NCI-H2107 treated with DMSO at 0.1 percent for 48 hours (cell line): ENCODE measurements around the gene PATE4.
"Not testable (repeated sequence)": the region's sequence is repeated elsewhere in the genome, so short reads cannot be mapped to it uniquely, and the experiment has no call there.

ENCODE experiments used
- DNase-seq: peaks from one replicate; lab custom pipeline; 2025; ENCODE audit not compliant: unreplicated experiment; lab: John Stamatoyannopoulos, UW

Gene PATE4, protein sequence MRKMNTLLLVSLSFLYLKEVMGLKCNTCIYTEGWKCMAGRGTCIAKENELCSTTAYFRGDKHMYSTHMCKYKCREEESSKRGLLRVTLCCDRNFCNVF

DNA sequence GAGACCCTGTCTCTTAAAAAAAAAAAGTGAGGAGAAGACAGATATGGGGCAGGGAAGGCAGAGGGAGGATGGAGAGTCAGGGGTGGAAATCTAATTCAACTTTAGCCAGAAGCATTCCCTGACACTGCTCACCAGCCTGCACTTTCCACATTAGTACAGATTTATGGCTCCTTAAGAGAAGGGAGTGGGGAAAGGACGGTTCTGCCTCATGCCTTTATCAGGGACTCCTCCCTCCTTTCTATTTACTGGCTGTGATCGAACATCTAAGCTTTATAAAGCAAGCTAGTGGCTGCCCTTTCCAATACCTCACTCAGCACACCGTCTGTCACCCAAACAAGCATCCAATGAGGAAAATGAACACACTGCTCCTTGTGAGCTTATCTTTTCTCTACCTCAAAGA lies at the start of gene PATE4:
Gene PATE4 (plus strand): TSS at position 301 of the 400 bp plus-strand sequence. CDS start 44 bp downstream, at position 345.
- no peak for DNase-seq

DNA sequence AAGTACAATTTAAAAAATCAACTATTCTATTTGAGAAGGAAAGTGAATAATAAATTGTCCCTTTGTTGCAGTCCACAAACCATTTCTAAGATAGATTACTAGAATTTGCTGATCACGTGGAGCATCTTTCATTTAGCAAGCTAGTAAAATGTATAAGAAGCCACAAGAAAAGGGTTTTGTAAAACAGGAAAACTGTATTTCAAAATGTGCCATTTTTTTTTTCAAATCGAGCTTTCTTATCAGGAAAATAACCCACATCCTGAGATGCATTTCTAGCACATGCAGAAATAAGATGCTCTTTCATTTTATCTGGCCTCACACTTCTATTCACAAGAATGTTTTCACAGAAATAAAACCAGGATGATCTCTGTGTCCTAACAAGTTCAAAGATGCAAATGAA lies 48.4 kb upstream of the PATE4 start:
- no peak for DNase-seq

DNA sequence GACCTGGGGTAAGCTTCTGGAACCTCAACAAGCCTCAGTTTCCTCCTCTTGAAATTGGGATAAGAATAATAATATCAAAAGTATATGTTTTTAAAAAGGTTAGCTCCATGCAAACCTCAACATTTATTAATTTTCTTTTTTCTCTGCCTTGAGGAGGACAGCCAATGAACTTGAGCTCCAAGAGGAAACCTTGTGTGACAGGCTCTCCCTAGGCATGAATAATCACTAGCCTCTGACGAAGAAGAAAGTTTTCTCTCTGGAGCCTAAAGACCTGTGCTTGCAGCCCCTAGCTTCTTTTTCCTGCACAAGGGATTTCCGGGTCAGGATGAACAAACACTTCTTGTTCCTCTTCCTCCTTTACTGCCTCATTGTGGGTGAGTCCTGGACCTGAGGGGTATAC lies 45.3 kb upstream of the PATE4 start, which contains the start of gene PATE3:
Gene PATE3 (plus strand): TSS at position 301 of the 400 bp plus-strand sequence. CDS start 25 bp downstream, at position 326.
- DNase-seq = no peak

DNA sequence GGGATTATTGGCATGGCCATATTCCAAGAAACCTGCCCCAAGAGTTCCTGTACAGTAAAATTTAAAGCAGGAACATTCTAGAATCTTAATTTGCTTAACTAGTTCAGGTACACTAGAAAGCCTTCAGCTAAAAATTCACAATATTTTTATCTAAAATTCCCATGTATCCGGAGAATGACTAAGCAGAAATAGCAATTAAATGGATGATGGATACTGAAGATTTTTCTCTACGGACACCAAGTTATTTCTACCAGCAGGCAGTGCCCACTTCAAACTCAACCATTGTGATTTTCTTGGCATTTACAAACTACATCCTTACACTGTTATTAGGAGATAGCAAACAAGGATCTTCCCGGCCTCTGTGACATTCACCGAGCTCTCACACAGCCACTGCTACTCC lies 42.3 kb upstream of the PATE4 start:
- DNase-seq = no peak

DNA sequence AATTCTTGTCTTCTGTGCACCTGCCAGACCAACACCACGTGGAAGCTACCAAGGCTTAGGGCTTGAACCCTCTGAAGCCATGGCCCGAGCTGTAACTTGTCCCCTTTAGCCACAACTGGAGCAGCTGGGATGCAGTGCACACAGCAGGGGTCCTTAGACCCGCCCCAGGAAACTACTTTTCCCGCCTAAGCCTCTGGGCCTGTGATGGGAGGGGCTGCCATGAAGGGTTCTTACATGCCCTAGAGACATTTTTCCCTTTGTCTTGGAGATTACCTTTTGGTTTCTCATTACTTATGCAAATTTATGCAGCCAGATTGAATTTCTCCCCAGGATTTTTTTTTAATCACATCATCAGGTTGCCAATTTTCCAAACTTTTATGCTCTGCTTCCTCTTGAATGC lies 35.5 kb upstream of the PATE4 start:
- DNase-seq = no peak

DNA sequence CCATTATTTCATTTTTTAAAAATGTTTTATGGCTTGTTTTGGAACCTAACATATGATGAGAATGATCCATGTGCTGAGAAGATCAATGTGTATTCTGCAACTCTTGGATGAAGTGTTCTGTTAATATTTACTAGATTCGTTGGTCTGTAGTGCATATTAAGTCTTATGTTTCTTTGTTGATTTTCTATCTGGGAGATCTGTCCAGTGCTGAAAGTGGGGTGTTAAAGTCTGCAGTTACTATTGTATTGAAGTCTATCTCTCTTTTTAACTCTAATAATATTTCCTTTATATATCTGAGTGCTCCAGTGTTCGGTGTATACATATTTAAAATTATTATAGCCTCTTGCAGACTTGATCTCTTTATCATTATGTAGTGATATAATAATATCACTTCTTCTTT lies 33.3 kb upstream of the PATE4 start:
- no peak for DNase-seq

DNA sequence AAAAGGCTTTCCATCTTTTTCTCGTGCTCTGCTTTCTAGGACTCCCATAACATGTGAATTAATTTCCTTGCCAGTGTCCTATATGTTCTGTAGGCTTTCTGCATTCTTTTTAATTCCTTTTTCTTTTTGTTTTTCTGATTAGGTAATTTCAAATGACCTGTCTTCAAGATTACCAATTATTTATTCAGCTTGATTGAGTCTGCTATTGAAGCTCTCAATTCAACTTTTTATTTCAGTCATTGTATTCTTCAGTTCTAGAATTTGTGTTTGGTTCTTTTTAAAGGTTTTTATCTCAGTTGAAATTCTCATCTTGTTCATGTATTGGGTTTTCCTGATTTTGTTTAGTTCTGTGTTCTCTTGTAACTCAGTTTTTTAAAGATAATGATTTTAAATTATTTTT lies 30.7 kb upstream of the PATE4 start:
- no peak for DNase-seq

DNA sequence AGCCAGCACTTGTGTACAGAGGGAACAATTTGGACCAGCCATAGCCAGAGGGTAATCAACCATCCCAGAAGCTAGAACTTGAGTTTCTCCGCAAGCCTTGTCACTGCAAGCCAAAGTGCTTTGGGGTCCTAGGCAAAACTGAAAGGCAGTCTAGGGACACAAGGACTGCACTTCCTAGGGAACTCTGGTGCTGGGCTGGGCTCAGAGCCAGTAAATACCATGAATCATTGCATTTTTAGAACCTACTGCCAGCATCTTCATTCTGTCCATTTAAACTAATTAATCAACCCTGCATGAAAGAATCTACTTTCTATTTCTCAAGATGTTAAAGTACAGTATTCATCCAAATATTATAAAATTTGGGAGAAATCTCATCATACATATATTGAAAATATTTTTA lies 25.2 kb upstream of the PATE4 start:
- DNase-seq = no peak

DNA sequence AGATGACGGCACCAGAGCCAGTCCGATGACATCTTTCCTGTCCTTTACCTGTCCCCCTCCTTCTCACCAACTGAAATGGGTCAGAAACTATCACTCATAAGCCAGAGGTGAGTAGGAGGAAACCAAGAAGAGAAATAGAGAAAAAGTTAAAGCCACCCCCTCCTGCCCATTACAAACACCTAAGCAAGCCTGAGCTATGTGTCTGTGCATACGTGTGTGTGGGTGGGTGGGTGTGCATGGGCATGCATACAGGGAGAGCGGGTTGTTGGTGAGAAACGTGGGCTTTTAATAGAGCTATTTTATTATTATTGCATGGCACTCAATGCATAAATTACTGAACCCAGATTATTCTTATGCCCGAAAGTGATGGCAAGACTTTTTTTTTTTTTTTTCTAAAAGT lies 2.6 kb downstream of the PATE4 start:
- DNase-seq = no peak

DNA sequence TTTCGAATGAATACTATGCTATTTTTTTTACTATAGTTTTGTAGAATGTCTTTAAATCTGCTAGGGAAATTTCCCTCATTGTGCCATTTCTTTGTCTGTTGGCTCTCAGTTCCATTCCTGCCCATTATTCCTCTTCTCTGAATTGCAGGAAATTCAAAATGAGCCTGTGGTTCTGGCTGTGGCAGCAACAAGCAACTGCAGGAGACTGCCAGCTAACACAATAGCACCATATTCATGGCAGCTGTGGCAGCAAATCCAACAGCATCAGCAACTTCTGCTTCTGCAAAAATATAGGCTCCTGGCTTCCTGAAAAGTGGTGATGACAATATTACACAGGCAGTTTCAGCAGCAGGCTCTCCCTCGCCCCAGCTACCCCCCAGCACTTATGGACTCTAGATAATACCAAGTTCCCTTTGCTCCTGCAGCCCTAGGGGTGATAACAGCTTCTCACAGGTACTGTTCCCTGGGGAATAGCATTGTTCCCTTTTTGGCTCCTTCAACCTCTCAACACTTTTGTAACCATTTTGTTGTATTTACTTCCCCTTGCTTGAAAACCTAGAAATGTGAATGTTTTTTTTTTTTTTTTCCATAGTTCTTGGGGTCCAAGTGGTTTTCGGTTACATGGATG lies 9.3 kb downstream of the PATE4 start:
- DNase-seq = no peak

DNA sequence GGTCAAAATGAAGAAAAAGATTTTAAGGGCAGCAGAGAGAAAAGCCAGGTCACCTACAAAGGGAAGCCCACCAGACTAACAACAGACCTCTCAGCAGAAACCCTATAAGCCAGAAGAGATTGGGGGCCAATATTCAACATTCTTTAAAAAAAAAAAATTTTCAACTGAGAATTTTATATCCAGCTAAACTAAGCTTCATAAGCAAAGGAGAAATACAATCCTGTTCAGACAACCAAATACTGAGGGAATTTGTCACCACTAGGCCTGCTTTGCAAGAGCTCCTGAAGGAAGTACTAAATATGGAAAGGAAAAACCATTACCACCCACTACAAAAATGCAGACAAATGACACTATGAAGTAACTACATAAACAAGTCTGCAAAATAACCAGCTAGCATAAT lies 13.1 kb downstream of the PATE4 start:
- DNase-seq = no peak

DNA sequence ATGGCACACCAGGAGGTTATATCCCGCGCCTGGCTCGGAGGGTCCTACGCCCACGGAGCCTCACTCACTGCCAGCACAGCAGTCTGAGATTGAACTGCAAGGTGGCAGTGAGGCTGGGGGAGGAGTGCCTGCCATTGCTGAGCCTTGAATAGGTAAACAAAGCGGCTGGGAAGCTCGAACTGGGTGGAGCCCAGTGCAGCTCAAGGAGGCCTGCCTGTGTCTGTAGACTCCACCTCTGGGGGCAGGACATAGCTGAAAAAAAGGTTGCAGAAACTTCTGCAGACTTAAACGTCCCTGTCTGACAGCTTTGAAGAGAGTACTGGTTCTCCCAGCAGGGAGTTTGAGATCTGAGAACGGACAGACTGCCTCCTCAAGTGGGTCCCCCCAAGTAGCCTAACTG lies 24.6 kb downstream of the PATE4 start:
- not testable (repeated sequence) for DNase-seq

DNA sequence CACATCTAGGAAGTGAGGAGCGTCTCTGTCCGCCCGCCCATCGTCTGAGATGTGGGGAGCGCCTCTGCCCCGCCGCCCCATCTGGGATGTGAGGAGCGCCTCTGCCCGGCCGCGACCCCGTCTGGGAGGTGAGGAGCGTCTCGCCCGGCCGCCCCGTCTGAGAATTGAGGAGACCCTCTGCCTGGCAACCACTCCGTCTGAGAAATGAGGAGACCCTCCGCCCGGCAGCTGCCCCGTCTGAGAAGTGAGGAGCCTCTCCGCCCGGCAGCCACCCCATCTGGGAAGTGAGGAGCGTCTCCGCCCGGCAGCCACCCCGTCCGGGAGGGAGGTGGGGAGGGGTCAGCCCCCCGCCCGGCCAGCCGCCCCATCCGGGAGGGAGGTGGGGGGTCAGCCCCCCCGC lies 29.7 kb downstream of the PATE4 start:
- DNase-seq = not testable (repeated sequence)

DNA sequence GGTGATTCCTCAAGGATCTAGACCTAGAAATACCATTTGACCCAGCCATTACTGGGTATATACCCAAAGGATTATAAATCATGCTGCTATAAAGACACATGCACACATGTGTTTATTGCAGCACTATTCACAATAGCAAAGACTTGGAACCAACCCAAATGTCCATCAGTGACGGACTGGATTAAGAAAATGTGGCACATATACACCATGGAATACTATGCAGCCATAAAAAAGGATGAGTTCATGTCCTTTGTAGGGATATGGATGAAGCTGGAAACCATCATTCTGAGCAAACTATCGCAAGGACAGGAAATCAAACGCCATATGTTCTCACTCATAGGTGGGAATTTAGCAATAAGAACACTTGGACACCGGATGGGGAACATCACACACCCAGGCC lies 32.2 kb downstream of the PATE4 start:
- DNase-seq = not testable (repeated sequence)

DNA sequence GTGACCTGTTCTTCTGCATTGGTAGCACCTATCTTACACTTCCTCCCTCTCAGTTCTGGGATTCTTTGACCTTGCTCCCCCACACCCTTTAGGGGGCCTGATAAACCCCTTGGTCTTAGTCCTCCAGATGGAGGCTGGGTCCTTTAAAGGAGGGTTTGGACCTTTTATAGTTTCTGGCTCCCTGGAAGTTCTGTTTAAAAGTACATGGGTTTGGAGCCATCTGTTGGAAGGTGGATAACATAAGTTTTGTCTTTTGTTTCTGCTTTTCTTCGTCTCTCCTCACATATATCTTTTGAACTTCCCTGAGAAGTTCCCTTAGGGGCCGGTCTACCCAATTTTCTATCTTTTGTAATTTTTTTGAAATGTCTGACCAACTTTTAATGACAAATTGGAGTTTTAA lies 36.4 kb downstream of the PATE4 start:
- no peak for DNase-seq

DNA sequence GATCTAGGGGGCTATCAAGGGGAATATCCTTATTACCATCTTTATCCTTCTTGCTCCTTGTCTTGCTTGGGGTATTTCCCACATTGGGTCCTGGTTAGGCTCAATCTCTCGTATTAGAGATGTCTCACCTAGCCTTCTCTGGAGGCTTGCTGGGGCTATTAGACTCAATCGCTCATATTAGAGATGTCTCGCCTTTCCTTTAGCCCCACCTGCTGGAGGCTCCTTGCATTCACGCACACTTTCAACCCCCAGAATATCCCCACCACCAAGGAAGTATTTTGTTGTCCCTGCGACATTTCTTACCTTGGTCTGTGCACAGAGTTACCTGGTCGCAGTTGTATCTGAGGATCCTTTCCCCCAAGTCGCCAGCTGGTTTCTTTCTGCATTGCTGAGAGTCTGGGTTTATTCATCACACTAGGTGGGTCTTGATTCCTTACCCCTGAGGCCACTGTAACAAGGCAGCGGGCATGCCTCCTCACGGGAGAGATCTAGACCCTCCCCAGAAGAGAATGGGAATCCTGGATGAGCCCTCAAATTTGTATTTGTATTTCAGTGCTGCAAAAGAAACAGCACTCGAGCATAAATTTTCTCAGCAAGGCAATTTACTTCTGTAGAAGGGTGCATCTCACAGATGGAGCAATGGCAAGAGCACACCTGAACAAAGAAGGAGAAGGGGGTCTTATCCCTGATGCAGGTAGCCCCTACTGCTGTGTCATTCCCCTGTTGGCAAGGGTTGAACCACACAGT lies 38.4 kb downstream of the PATE4 start:
- no peak for DNase-seq

DNA sequence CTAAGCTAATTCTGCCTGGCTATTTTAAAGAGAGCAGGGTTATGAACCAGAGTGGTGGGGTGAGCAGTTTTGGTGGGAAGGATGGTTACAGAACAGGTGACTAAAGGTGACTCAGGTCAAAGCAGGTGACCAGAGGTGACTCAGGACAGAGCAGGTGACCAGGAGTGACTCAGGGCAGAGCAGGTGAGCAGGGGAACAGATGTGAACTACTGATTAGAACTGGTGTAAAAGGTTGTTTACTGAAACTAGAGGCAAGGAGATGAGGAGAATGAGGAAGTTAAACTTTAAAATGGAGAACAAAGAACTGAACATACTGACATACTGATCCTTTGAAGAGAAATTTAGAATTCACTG lies 39.0 kb downstream of the PATE4 start:
- DNase-seq = no peak

DNA sequence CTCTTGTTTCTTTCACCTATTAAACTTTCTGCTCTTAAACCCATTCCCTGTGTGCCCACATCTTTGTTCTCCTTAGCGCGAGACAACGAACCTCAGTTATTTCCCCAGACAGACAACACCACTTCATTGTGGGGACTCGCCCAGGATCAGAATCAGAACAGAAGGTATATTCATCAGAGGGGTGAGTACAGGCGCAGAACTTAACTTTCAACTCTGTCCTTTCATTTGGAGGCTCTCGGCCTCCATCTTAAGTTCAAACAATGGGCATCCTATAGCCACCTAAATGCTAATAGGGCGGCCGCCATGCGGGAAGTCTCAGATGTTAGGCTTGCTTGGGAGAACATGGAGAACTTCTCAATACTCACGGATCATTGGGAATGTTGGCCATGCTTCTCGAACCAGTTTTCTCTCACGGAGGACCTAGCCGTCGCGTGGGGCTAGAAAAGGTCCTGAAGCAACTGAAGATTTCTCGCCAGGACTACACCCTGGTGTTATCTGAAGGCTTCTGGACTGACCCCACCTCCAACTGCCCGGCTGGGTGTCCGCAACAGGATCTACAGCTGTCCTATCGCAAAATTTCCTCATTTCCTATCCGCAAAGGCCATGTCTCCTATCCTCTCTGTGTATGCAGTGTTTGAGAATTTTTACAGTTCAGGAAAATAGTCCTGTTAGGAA lies 40.9 kb downstream of the PATE4 start:
- DNase-seq = no peak

DNA sequence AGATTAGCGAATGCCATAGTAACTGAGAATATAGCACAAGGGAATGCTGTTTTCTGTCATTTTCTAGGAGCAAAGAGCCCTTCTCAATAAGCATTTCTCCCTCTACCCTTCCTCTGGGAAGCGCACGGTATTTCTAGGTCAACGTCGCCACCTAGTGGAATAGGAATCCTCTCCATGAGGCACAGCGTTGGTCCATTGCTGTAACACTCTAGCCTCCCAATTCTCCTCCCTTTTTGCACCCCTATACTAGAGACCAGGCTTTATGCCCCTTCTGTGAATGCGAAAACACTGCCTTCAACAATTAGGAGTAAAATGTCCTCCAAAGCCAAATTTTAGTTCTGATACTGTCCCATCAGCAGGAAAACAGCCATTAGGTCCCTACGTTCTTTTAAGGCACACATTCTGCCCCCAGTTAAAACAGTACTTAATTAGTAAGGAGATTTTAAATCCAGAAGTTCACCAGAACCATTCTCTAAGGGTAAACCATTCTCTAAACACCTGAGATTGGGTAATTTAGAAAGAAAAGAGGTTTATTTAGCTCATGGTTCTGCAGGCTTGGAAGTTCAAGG lies 41.5 kb downstream of the PATE4 start:
- peak; percentile 52 for DNase-seq

DNA sequence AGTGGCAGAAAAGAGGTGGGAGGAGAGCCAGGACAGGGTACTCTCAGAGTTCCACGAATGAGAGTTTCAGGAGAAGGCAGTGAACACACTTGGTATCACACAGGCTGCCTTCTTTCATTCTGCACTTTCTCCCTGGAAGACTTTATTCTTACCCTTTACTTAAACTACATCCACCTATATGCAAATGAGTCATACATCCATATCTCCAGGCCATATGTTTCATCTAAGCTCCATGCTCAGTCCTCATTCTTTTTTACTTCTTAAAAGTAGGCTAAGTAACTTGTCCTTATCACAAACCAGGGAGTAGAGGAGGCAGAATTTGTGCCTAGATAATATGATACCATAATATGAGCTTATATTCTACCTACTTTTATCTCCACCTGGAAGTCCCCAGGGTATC lies 48.2 kb downstream of the PATE4 start:
- no peak for DNase-seq

DNA sequence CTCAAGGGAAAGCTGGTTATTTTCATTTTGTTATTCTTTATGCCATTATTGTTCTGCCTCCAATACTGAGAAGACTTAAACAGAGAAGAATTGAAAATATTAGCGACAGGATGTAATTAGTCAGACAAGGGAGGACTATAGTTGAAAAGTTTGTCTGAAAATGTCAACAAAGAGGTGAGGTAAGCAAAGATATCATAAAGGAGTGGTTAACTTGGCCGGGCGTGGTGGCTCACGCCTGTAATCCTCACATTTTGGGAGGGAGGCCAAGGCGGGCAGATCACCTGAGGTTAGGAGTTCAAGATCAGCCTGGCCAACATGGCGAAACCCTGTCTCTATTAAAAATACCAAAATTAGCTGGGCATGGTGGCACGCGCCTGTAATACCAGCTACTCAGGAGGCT lies 50.3 kb downstream of the PATE4 start:
- DNase-seq = no peak

DNA sequence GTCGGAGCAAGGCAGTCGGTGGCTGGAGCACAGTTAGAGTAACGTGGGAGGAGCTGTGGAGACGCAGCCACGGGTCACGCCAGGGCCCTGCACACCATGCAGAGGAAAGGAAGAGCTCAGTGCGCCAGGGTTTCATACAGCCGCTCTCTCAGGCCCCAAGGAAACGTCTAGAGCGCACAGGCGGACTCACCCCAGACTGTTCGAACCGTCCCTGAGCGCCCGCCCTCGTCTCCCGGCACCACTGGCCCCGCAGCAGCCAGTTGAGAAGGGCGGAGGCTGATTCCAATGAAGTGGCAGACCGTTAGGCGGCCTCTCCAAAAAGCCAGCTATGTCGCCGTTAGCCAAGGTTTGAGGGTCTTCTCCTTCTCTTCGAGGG lies 53.9 kb downstream of the PATE4 start:
- no peak for DNase-seq
